Heart left ventricle (tissue), 16 donors: ENCODE measurements around the gene PCNT. TPM values are rescaled to one million over a fixed set of nuclear protein-coding genes. Genes with fewer than 3 reads are reported as not detected.

Experiments
- ATAC-seq, 4 donors: fragments of 200-7000 bp; cut with Tn5 transposase; one replicate each; pipeline ENCODE4 v1.9.1; 2020 to 2022; ENCODE audit warnings: moderate library complexity in 4 of 4, mild to moderate bottlenecking in 3 of 4, moderate number of reproducible peaks in 1 of 4
- DNase-seq, 5 donors: peaks; one replicate each; pipeline ENCODE4 v3.0.0-alpha.2; 2020
- H3K27ac ChIP-seq, 12 donors: fragments of 200-600 bp; sonication (generic) in 4 of 12; one replicate each; pipeline versions ENCODE4 v1.5.0 to v1.8.0; 2016 to 2022; ENCODE audit warnings: mild to moderate bottlenecking in 2 of 12
- H3K27me3 ChIP-seq, 9 donors: fragments of 200-600 bp; sonication (generic) in 2 of 9; one replicate each; pipeline versions ENCODE4 v1.5.1 to v1.8.0; 2016 to 2022; ENCODE audit warnings: mild to moderate bottlenecking in 3 of 9
- H3K36me3 ChIP-seq, 9 donors: fragments of 200-600 bp; sonication (generic) in 2 of 9; one replicate each; pipeline versions ENCODE4 v1.5.0 to v1.8.0; 2018 to 2022; ENCODE audit warnings: mild to moderate bottlenecking in 2 of 9
- H3K4me1 ChIP-seq, 12 donors: fragments of 200-600 bp; sonication (generic) in 4 of 12; one replicate each; pipeline versions ENCODE4 v1.5.0 to v1.8.0; 2016 to 2022; ENCODE audit warnings: mild to moderate bottlenecking in 3 of 12
- H3K4me3 ChIP-seq, 12 donors: fragments of 200-600 bp; sonication (generic) in 4 of 12; one replicate each; pipeline versions ENCODE4 v1.5.0 to v1.8.0; 2017 to 2022; ENCODE audit warnings: mild to moderate bottlenecking in 9 of 12, moderate library complexity in 4 of 12
- H3K9me3 ChIP-seq, 12 donors: fragments of 200-600 bp; sonication (generic) in 4 of 12; one replicate each; pipeline versions ENCODE4 v1.5.0 to v1.8.0; 2016 to 2022; ENCODE audit warnings: mild to moderate bottlenecking in 1 of 12
- POLR2A ChIP-seq, 2 donors: fragments of 450-650 bp; IDR thresholded peaks; one replicate each; pipeline ENCODE4 v1.6.1; 2017; ENCODE audit warnings: antibody characterized with exemption in 2 of 2, mild to moderate bottlenecking in 2 of 2, moderate library complexity in 2 of 2
- WGBS, 4 donors: extraction: QIAGEN DNeasy Blood & Tissue Kit in 2 of 4; methylation state at CpG; one replicate each; pipeline versions ENCODE4 v1.1.5 to v1.1.7; 2013 to 2018; 5-methylcytosine and 5-hydroxymethylcytosine counted together
- intact Hi-C, 10 donors: fragments of 100-400 bp; cut with DNase I; formaldehyde crosslinking; loops; one replicate each; pipeline versions ENCODE4 v1.11.1 to v1.14.2; 2022
- polyA plus RNA-seq, 2 donors: library from polyadenylated mRNA; stranded (reverse); fragments of 200-250 nt; gene quantifications; one replicate each; pipeline ENCODE4 v1.2.3, GENCODE V29; 2013
- total RNA-seq, 9 donors: library from RNA; depleted of rRNA in 2 of 9; stranded (reverse); fragments of >200 nt in 2 of 9; fragmentation: NEBNext Ultra II Directional in 3 of 9; extraction: Animal tissue kit (Norgen Biotek cat#: 25700) in 3 of 9; gene quantifications; one replicate each; pipeline versions ENCODE4 v1.1.0 to v1.2.4, GENCODE V29; 2016 to 2023
- TF ChIP-seq, protein P1 (sequence below), 12 donors: fragments of 200-600 bp; sonication (generic) in 4 of 12; IDR thresholded peaks; one replicate each; pipeline versions ENCODE4 v1.5.0 to v1.8.0; 2018 to 2022; ENCODE audit warnings: antibody characterized with exemption in 12 of 12, mild to moderate bottlenecking in 5 of 12
- donor health status: ischemic (EF 13 %, LVEDD 7.1; RV severe dilation, severe dysfunction).
- donor health status: healthy with polysubstance abuse.
- donor health status: DM: no; HTN: yes; CAD: no.
- donor health status: DM: no; HTN: no; CAD: no.
- donor health status: ischemic (EF 25% LVEDD 6.9; RV normal size, moderate dysfunction).
- donor health status: ischemic (EF 25% LVEDD 5.7; RV mildly dilated, moderate dysfunction).
- donor health status: healthy.
- donor health status: DM: yes; HTN: yes; CAD: no.
- donor health status: ischemic (EF 35%, LVEDD 5.7; RV mildly dilated, moderate dysfunction).
- donor health status: nonischemic (EF 11% LVEDD 7.7; RV severe dilation, severe dysfunction).
- donor health status: DM: yes; HTN: yes; CAD: no.
- donor health status: PGD.
- donor health status: ischemic (EF 29% LVEDD 5.4; RV normal size, mild dysfunction).
- donor health status: nonischemic (EF 23%, LVEDD 6.1; RV moderate dilation, normal function).

The PCNT gene
- total and polyA plus RNA-seq, 11 donors: 17.0 to 73.0 (median 36.7) TPM

DNA sequence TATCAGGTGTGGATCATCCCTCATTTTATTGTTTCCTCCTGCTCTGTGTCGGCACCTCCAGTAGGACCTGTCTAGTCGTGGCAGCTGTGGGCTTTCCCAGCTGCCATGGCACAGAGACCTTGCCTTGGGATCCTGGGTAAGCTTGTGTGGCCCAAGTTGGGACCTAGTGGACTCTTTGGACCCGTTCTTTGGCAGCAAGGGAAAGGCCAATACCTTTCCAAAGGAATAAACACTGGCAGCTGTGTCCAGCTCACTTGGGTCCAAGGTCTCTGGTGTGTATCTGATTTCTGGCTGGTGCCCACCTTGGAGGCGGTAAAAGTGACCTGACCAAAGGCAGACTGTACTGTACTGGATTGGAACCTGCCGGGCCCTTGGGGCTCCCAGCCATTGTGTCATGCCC is 156.5 kb downstream of the PCNT start:
- TF ChIP-seq POLR2A (IDR thresholded peaks at IDR 0.05): no peak
- TF ChIP-seq, protein P1, sequence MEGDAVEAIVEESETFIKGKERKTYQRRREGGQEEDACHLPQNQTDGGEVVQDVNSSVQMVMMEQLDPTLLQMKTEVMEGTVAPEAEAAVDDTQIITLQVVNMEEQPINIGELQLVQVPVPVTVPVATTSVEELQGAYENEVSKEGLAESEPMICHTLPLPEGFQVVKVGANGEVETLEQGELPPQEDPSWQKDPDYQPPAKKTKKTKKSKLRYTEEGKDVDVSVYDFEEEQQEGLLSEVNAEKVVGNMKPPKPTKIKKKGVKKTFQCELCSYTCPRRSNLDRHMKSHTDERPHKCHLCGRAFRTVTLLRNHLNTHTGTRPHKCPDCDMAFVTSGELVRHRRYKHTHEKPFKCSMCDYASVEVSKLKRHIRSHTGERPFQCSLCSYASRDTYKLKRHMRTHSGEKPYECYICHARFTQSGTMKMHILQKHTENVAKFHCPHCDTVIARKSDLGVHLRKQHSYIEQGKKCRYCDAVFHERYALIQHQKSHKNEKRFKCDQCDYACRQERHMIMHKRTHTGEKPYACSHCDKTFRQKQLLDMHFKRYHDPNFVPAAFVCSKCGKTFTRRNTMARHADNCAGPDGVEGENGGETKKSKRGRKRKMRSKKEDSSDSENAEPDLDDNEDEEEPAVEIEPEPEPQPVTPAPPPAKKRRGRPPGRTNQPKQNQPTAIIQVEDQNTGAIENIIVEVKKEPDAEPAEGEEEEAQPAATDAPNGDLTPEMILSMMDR (IDR thresholded peaks at IDR 0.05): no peak
- intact Hi-C loops: no loop called here
- Histone ChIP-seq H3K9me3 (no peaks in the 10 kb centered on the region), H3K27ac (no peak overlapping the region), H3K27me3 (no peaks in the 10 kb centered on the region), H3K4me3 (no peak overlapping the region), H3K4me1 (peaks cover 0 to 33% (median 16%) of the 10 kb centered on the region in 12 donors), H3K36me3 (peaks cover 0 to 32% (median 5%) of the 10 kb centered on the region in 9 donors)
- 90 to 100% (median 94%) methylated on average over 2 to 5 of the region's 5 CpGs for WGBS, 4 donors
- ATAC-seq: no peak
- DNase-seq: no peak

DNA sequence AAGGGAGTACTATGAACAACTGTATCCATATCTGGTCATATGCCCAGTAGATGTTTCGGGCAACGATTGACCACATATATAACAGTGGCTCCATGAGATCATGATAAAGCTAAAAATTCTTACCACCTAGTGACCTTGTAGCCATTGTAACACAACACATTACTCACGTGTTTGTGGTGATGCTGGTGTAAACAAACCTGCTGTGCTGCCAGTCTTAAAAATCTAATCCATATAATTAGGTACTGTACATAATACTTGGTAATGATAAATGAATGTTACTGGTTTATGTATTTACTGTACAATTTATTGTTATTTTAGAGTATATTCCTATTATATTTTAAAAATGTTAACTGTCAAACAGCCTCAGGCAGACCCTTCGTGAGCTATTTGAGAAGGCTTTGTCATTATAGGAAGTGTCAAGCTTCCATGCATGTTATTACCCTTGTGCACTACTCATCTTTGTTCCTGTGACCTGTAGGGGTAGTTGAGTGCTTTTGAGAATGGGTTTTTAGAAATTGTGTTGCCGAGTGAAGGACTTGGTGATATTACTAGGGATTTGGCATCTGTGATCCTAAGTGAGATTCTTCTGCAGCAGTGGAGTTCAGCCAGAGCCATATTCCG is 158.4 kb downstream of the PCNT start:
- DNase-seq (no peak), ATAC-seq (no peak)
- Histone ChIP-seq H3K9me3 (no peaks in the 10 kb centered on the region), H3K4me1 (peaks cover 0 to 33% (median 16%) of the 10 kb centered on the region in 12 donors), H3K27ac (no peak overlapping the region), H3K27me3 (no peaks in the 10 kb centered on the region), H3K36me3 (peaks cover 0 to 45% (median 22%) of the 10 kb centered on the region in 9 donors), H3K4me3 (no peak overlapping the region)
- 76 to 81% (median 79%) methylated on average over 6 of the region's 6 CpGs for WGBS, 4 donors
- TF ChIP-seq, protein P1 (IDR thresholded peaks at IDR 0.05): no peak
- TF ChIP-seq POLR2A (IDR thresholded peaks at IDR 0.05): no peak
- intact Hi-C loops: no loop called here

DNA sequence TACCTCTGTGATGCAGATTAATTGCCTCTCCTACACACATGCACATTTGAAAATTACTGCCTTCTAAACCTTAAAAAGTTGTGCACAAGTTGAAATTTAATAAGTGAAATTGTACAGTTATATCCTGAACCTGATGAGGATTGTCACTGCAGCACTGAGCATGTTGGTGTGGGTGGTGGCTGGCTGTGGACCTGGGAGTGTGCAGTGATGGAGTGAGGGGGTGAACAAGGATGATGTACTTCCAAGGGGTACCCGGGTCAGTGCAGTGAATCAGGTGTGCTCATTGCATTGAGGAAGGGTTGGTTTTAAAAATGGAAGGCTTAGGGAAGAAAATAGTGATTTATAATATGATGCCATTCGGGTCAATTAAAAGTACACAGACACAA is 158.9 kb downstream of the PCNT start:
- intact Hi-C loops: no loop called here
- H3K36me3 ChIP-seq: peaks cover 0 to 49% (median 24%) of the 10 kb centered on the region in 9 donors

More for the DNA sequence above, 158.9 kb downstream of the PCNT start:
- H3K4me3 ChIP-seq: no peak overlapping the region
- ATAC-seq (no peak), DNase-seq (no peak)
- no peaks in the 10 kb centered on the region for H3K27me3 ChIP-seq
- H3K9me3 ChIP-seq: no peaks in the 10 kb centered on the region
- WGBS, 4 donors: 81 to 91% (median 87%) methylated on average over 2 of the region's 2 CpGs
- TF ChIP-seq, protein P1 (IDR thresholded peaks at IDR 0.05): no peak
- no peak for TF ChIP-seq POLR2A (IDR thresholded peaks at IDR 0.05)
- no peak overlapping the region for H3K27ac ChIP-seq
- peaks cover 0 to 33% (median 16%) of the 10 kb centered on the region in 12 donors for H3K4me1 ChIP-seq
